WTC11 (cell line): ENCODE data around the gene C12orf43. TPM values are rescaled to one million over a fixed set of nuclear protein-coding genes. Genes with fewer than 3 reads are reported as not detected.

ENCODE experiments used
- ATAC-seq: fragments of 200-7000 bp; cut with Tn5 transposase; 2 replicates; pipeline ENCODE4 v1.10.0; 2021; ENCODE audit warnings: mild to moderate bottlenecking, moderate library complexity
- CTCF ChIA-PET: fragments of 300-600 bp; sonication (Branson Sonifier 250); formaldehyde crosslinking; loops from one replicate; lab custom pipeline; 2021; ENCODE audit warnings: antibody characterized with exemption; lab: Charles Lee
- POLR2A ChIA-PET: fragments of 350-600 bp; sonication (Branson Sonifier 250); formaldehyde crosslinking; loops from one replicate; lab custom pipeline; 2021; ENCODE audit warnings: antibody characterized with exemption; lab: Charles Lee
- DNase-seq: peaks from one replicate; pipeline ENCODE4 v3.0.0; 2021; ENCODE audit warnings: low spot score
- H3K27ac Mint-ChIP-seq: 2 replicates; pipeline ENCODE4 v1.8.0; 2021; ENCODE audit warnings: mixed read lengths
- H3K27me3 Mint-ChIP-seq: 2 replicates; pipeline ENCODE4 v1.8.0; 2021; ENCODE audit warnings: low read depth, mild to moderate bottlenecking, moderate library complexity, mixed read lengths
- H3K36me3 Mint-ChIP-seq: 2 replicates; pipeline ENCODE4 v1.8.0; 2021; ENCODE audit warnings: mixed read lengths
- H3K4me1 Mint-ChIP-seq: 2 replicates; pipeline ENCODE4 v1.8.0; 2022; ENCODE audit warnings: mixed read lengths
- H3K4me3 Mint-ChIP-seq: 2 replicates; pipeline ENCODE4 v1.8.0; 2021; ENCODE audit warnings: mild to moderate bottlenecking, moderate library complexity, mixed read lengths
- H3K9me3 Mint-ChIP-seq: 2 replicates; pipeline ENCODE4 v1.8.0; 2021; ENCODE audit warnings: mixed read lengths
- AFF4 ChIP-seq: sonication (generic); formaldehyde crosslinking; IDR thresholded peaks from 2 replicates; pipeline ENCODE4 v1.8.1; 2023; ENCODE audit warnings: mild to moderate bottlenecking, missing genetic modification reagents, borderline replicate concordance
- ARID4B ChIP-seq: sonication (generic); formaldehyde crosslinking; IDR thresholded peaks from 2 replicates; pipeline ENCODE4 v1.8.0; 2023; ENCODE audit warnings: missing genetic modification reagents, mild to moderate bottlenecking, borderline replicate concordance
- CBFB ChIP-seq: sonication (generic); formaldehyde crosslinking; IDR thresholded peaks from 2 replicates; pipeline ENCODE4 v1.8.1; 2022; ENCODE audit warnings: mild to moderate bottlenecking, low read depth, missing genetic modification reagents
- ELF4 ChIP-seq: sonication (generic); formaldehyde crosslinking; IDR thresholded peaks from 2 replicates; pipeline ENCODE4 v1.8.1; 2022; ENCODE audit warnings: low read depth, mild to moderate bottlenecking, moderate library complexity, missing genetic modification reagents
- GTF2I ChIP-seq: fragments of 250-450 bp; sonication (Bioruptor Pico); conservative IDR thresholded peaks from 2 replicates; pipeline ENCODE4 v1.4.0; 2021; ENCODE audit warnings: mild to moderate bottlenecking
- HMGXB4 ChIP-seq: sonication (generic); formaldehyde crosslinking; IDR thresholded peaks from 2 replicates; pipeline ENCODE4 v1.8.1; 2023; ENCODE audit warnings: mild to moderate bottlenecking, moderate library complexity, missing genetic modification reagents
- IRF1 ChIP-seq: sonication (generic); formaldehyde crosslinking; IDR thresholded peaks from 2 replicates; pipeline ENCODE4 v1.8.0; 2023; ENCODE audit warnings: missing genetic modification reagents
- JUN ChIP-seq: sonication (generic); formaldehyde crosslinking; IDR thresholded peaks from 2 replicates; pipeline ENCODE4 v1.8.0; 2023; ENCODE audit warnings: mild to moderate bottlenecking, missing genetic modification reagents
- MLX ChIP-seq: sonication (generic); formaldehyde crosslinking; IDR thresholded peaks from 2 replicates; pipeline ENCODE4 v1.8.1; 2023; ENCODE audit warnings: mild to moderate bottlenecking, missing genetic modification reagents, moderate library complexity
- NR2C2 ChIP-seq: sonication (generic); formaldehyde crosslinking; IDR thresholded peaks from 2 replicates; pipeline ENCODE4 v1.8.0; 2022; ENCODE audit warnings: mild to moderate bottlenecking, missing genetic modification reagents
- NR3C1 ChIP-seq: sonication (generic); formaldehyde crosslinking; conservative IDR thresholded peaks from 2 replicates; pipeline ENCODE4 v1.8.1; 2023; ENCODE audit warnings: low read depth, mild to moderate bottlenecking, missing genetic modification reagents
- ZNF232 ChIP-seq: sonication (generic); formaldehyde crosslinking; IDR thresholded peaks from 2 replicates; pipeline ENCODE4 v1.8.0; 2022; ENCODE audit warnings: mild to moderate bottlenecking, missing genetic modification reagents
- ZNF423 ChIP-seq: fragments of 250-450 bp; sonication (Bioruptor Pico); IDR thresholded peaks from 2 replicates; pipeline ENCODE4 v2.1.2; 2022; ENCODE audit warnings: mild to moderate bottlenecking, moderate library complexity
- total RNA-seq: library from RNA; stranded (reverse); gene quantifications from 3 replicates; pipeline ENCODE4 v1.2.3, GENCODE V29; 2021

The C12orf43 gene
- total RNA-seq, 1 experiment from 2014 or later: 20.7 TPM

- TF ChIP-seq CBFB (CRISPR knock-in tag): no peak
- no peak for TF ChIP-seq AFF4
- TF ChIP-seq HMGXB4: no peak
- no peak for TF ChIP-seq ZNF423 (CRISPR knock-in tag)
- no peak for TF ChIP-seq IRF1 (CRISPR knock-in tag)
- no peak for TF ChIP-seq ELF4 (CRISPR knock-in tag)
- no peak for TF ChIP-seq MLX (CRISPR knock-in tag)
- no peak for TF ChIP-seq NR2C2 (CRISPR knock-in tag)
- no peak for TF ChIP-seq JUN (CRISPR knock-in tag)
- TF ChIP-seq GTF2I (CRISPR knock-in tag): no peak
- no peak for TF ChIP-seq ARID4B (CRISPR knock-in tag)
- TF ChIP-seq ZNF232: no peak
- no peak for TF ChIP-seq NR3C1 (CRISPR knock-in tag)
Observed at GRCh38 chr12:120959111-120959878, 57.0 kb downstream of the C12orf43 start.

More at GRCh38 chr12:120959111-120959878, 57.0 kb downstream of the C12orf43 start:
- ChIA-PET POLR2A (interaction anchor here (0.6 kb wide), 1 partner anchor 105 kb away, joined by 3 read pairs; no protein-coding TSS in a partner anchor), CTCF (interaction anchor here (1.4 kb wide), 1 partner anchor 45 kb away, joined by 4 read pairs; no protein-coding TSS in a partner anchor)
- H3K4me1 Mint-ChIP-seq: peaks cover 6% of the 10 kb centered on the region
- no peak for ATAC-seq
- no peak overlapping the region for H3K27ac Mint-ChIP-seq
- H3K27me3 Mint-ChIP-seq: no peaks in the 10 kb centered on the region
- no peak overlapping the region for H3K4me3 Mint-ChIP-seq
- H3K9me3 Mint-ChIP-seq: 0 out of 2 replicates have a peak, but pooled peaks cover 5% of the 10 kb centered on the region
- no peak for DNase-seq
- no peaks in the 10 kb centered on the region for H3K36me3 Mint-ChIP-seq
